Fibroblast of mammary gland (primary cell): ENCODE results near the gene DYNLT4.
A peak's percentile ranks its signal among the peaks of the same experiment; 100 is the strongest.
"Not testable (repeated sequence)": the region's sequence is repeated elsewhere in the genome, so short reads cannot be mapped to it uniquely, and the experiment has no call there.

Experiments
- DNase-seq: peaks from one replicate; pipeline ENCODE4 v3.0.0-alpha.2; 2010; ENCODE audit warnings: low read depth
- H3K4me3 ChIP-seq: 2 replicates; pipeline ENCODE4 v1.5.1; 2011; ENCODE audit warnings: low read depth, mild to moderate bottlenecking, low read length, moderate library complexity; ENCODE audit not compliant: control insufficient read depth
- TF ChIP-seq, protein P1 (sequence below): conservative IDR thresholded peaks from 2 replicates; pipeline ENCODE4 v1.5.1; 2011; ENCODE audit warnings: low read depth, low read length, inconsistent platforms; ENCODE audit not compliant: control insufficient read depth, insufficient read depth

Gene DYNLT4

DNA sequence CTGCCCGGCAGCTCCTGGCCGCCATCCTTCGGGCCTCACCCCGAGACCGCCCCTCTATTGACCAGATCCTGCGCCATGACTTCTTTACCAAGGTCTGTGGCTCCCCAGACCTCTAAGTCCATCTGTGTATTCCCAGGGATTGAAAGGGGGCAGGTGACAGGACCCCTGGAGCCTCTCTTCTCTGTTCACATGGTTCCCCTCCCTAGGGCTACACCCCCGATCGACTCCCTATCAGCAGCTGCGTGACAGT is 4.2 kb downstream of the DYNLT4 start:
- TF ChIP-seq, protein P1, sequence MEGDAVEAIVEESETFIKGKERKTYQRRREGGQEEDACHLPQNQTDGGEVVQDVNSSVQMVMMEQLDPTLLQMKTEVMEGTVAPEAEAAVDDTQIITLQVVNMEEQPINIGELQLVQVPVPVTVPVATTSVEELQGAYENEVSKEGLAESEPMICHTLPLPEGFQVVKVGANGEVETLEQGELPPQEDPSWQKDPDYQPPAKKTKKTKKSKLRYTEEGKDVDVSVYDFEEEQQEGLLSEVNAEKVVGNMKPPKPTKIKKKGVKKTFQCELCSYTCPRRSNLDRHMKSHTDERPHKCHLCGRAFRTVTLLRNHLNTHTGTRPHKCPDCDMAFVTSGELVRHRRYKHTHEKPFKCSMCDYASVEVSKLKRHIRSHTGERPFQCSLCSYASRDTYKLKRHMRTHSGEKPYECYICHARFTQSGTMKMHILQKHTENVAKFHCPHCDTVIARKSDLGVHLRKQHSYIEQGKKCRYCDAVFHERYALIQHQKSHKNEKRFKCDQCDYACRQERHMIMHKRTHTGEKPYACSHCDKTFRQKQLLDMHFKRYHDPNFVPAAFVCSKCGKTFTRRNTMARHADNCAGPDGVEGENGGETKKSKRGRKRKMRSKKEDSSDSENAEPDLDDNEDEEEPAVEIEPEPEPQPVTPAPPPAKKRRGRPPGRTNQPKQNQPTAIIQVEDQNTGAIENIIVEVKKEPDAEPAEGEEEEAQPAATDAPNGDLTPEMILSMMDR, result no peak
- no peak for DNase-seq
- peak overlapping the region; percentile 4 for H3K4me3 ChIP-seq

DNA sequence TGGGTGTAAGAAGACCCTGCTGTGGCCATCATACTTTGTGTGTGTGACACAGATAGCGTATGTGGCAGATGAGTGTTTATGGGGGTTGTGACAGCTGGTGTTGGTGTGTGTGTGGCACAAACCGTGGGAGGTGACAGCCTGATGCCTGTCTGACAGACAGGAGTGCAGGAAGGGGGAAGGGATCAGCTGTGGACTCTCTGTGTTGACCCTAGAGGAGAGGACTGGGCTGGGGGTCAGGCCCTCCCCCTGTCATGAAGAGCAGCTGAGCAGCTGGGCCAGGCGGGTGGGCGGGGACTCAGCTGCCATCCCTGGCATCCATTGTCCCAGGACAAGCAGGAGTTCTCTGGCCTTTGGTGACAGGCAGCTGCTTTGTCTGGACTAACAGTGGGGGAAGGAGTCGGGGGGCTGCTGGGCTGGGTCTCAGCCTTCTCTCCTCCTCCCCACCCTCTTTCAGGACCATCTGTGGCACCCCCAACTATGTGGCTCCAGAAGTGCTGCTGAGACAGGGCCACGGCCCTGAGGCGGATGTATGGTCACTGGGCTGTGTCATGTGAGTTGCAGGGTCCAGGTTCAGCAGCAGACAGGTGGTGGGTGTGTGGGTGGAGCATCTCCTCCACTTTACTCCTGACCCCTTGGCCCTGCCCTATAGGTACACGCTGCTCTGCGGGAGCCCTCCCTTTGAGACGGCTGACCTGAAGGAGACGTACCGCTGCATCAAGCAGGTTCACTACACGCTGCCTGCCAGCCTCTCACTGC is 4.7 kb downstream of the DYNLT4 start:
- peak overlapping the region; percentile 84 for H3K4me3 ChIP-seq
- TF ChIP-seq, protein P1, result no peak
- no peak for DNase-seq

DNA sequence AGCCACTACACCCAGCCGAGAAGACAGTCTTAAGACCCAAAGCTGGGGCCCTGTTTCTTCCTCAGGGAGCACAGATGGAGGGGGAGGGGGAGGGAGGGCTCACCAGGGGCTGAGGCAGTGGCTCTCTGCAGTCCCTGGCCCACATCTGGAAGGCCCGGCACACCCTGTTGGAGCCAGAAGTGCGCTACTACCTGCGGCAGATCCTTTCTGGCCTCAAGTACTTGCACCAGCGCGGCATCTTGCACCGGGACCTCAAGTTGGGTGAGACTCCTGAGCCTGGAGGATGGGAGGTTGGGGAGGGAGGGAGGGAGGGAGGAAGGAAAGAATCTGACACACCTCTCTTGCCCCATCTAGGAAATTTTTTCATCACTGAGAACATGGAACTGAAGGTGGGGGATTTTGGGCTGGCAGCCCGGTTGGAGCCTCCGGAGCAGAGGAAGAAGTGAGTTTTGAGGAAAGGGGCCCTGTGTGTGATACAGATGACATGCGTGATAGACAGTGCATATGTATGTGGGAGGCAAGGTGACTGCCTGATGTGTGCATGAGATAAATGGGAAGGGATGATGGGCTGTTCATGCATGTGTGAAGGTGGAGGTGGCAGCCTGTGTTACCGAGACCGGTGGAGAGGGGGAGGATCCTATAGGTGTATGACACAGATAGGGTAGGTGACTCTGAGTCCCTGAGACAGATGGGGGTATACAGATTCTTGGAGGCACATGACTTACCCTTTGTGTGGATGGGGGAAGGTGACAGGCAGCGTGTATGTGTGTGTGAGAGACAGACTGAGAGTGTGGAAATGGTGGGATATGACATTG is 5.5 kb downstream of the DYNLT4 start:
- TF ChIP-seq, protein P1, result no peak
- DNase-seq, result no peak
- peak overlapping the region; percentile 84 for H3K4me3 ChIP-seq

DNA sequence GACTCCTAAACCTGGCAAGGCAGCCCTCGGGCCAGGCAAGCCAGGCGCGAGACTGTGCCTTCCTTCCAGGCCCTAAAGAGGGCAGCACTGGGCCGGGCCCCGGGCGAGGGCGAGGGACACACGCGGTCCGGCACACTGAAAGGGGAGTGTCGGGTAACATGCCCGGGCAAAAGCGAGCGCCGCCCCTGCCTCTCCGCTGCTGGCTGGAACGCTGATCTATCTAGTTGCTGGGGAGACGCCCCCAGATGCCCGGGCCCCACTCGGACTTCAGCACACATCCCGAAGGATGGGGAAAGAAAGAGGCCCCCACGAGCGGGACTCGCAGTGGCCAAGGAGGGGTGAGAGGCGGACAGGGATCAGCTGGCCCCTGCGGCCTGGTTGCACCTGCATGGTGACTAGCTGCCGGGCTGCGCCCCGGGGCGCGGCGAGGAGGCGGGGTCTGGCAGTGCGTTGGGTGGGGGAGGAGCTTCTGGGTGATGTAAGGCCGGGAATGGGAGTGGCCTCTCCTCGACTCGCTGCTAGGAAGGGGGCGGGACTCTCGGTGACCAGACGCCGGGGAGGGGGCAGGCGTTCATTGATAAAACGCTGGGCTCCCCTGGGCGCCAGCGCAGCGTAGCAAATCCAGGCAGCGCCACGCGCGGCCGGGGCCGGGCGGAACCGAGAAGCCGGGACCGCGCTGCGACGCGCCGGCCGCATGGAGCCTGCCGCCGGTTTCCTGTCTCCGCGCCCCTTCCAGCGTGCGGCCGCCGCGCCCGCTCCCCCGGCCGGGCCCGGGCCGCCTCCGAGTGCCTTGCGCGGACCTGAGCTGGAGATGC is 7.2 kb downstream of the DYNLT4 start, which contains the start of gene PLK3:
Gene PLK3 (plus strand): TSS at position 608 of the 815 bp plus-strand sequence. CDS start 87 bp downstream, at position 695.
- TF ChIP-seq, protein P1, result peak; percentile 78
- peak within 1 kb of the TSS; percentile 84 for H3K4me3 ChIP-seq
- peak; percentile 97 for DNase-seq

DNA sequence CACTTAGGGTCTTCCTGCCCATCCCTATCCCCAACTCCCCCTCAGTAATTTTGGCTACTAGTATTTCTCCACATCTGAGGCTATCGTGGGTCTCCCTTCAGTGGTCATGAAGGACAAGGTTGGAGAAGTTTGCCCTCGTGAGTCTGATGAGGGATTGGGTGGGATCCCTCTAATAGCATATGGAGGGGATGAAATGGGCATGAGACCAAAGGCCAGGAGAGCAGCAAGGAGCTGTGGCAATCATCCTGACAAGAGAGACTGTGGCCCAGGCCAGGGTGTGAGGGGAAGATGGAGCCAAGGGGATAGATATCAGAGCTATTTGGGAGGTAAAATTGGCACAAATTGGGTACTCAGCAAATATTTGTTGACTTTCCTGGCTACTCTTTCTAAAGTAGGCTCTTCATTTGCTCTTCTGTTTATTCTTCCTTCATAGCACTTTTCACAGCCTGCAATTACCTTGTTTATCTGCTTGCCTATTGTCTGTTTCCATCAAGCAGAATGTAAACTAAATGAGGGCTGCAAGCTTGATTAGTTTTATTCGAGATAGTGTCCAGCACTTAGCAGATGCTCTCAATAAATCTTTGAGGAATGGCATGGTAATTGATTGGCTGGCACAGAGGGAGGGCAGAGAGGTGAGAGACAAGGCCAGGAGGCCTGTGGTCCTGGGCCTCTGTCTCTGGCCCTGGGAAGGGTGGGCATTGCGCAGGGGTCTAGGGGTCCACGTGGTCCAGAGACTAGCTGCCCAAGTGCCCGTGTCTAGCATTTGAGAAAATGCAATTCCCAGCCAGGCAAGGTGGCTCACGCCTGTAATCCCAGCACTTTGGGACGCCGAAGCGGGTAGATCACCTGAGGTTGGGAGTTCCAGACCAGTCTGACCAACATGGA is 8.4 kb downstream of the DYNLT4 start:
- DNase-seq, result no peak
- TF ChIP-seq, protein P1, result no peak
- H3K4me3 ChIP-seq, result no peak overlapping the region

DNA sequence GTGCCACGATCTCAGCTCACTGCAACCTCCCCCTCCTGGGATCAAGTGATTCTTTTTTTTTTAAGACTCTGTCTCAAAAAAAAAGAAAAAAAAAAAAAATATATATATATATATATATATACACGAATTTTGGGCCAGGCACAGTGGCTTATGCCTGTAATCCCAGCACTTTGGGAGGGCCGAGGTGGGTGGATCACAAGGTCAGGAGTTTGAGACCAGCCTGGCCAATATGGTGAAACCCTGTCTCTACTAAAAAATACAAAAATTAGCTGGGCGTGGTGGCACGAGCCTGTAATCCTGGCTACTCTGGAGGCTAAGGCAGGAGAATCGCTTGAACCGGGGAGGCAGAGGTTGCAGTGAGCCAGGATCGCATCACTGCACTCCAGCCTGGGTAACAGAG is 9.3 kb downstream of the DYNLT4 start:
- not testable (repeated sequence) for H3K4me3 ChIP-seq, DNase-seq
